Small intestine (tissue), 16 donors: Measurements from ENCODE around the gene GPR34. TPM values are rescaled to one million over a fixed set of nuclear protein-coding genes. Genes with fewer than 3 reads are reported as not detected.
"Not testable (repeated sequence)": the region's sequence is repeated elsewhere in the genome, so short reads cannot be mapped to it uniquely, and the experiment has no call there.

Experiments
- DNase-seq, 2 donors: peaks; one replicate each; pipeline versions ENCODE4 v3.0.0 to v3.0.0-alpha.2; 2013
- FAIRE-seq: peaks from 2 replicates; lab custom pipeline; 2012; peaks lifted over from hg19 to GRCh38; lab: Jason Lieb, UNC
- H3K27ac ChIP-seq, 3 donors: one replicate each; pipeline ENCODE4 v1.5.1; 2013; ENCODE audit warnings: low read length in 2 of 3, mild to moderate bottlenecking in 2 of 3, control low read depth in 1 of 3, inconsistent platforms in 1 of 3, low read depth in 1 of 3, moderate library complexity in 1 of 3
- H3K27me3 ChIP-seq, 3 donors: one replicate each; pipeline ENCODE4 v1.6.1; 2013; ENCODE audit warnings: low read length in 3 of 3, inconsistent platforms in 1 of 3; ENCODE audit not compliant: control insufficient read depth in 3 of 3, insufficient read depth in 3 of 3
- H3K36me3 ChIP-seq, 3 donors: one replicate each; pipeline ENCODE4 v1.6.1; 2013; ENCODE audit warnings: low read length in 3 of 3, inconsistent platforms in 1 of 3, low read depth in 1 of 3, mild to moderate bottlenecking in 1 of 3, moderate library complexity in 1 of 3; ENCODE audit not compliant: control insufficient read depth in 3 of 3, insufficient read depth in 2 of 3
- H3K4me1 ChIP-seq, 3 donors: one replicate each; pipeline ENCODE4 v1.6.1; 2013; ENCODE audit warnings: low read length in 2 of 3, inconsistent platforms in 1 of 3, low read depth in 1 of 3, mild to moderate bottlenecking in 1 of 3, moderate library complexity in 1 of 3; ENCODE audit not compliant: control insufficient read depth in 3 of 3, insufficient read depth in 2 of 3
- H3K4me3 ChIP-seq, 3 donors: one replicate each; pipeline ENCODE4 v1.5.1; 2013; ENCODE audit warnings: low read length in 3 of 3, control low read depth in 1 of 3, inconsistent platforms in 1 of 3, low read depth in 1 of 3, mild to moderate bottlenecking in 1 of 3, moderate library complexity in 1 of 3
- H3K9me3 ChIP-seq, 2 donors: one replicate each; pipeline ENCODE4 v1.6.1; 2013; ENCODE audit warnings: low read depth in 1 of 2, low read length in 1 of 2; ENCODE audit not compliant: control insufficient read depth in 2 of 2, insufficient read depth in 1 of 2
- WGBS, 3 donors: extraction: QIAGEN DNeasy Blood & Tissue Kit; methylation state at CpG; one replicate each; pipeline ENCODE4 v1.1.7; 2013; 5-methylcytosine and 5-hydroxymethylcytosine counted together
- long read RNA-seq, 10 donors: transcript quantifications; one replicate each; lab custom pipeline, GENCODE V29; 2026
- polyA plus RNA-seq, 4 donors: library from polyadenylated mRNA; stranded (reverse) in 3 of 4; unstranded in 1 of 4; fragments of 200-250 nt in 3 of 4; fragments of 120-200 nt in 1 of 4; gene quantifications; one replicate each; pipeline versions ENCODE4 v1.2.1 to v1.2.3, GENCODE V29; 2013
- donor health status: healthy with polysubstance abuse.
- donor health status: control.
- donor health status: control.
- donor health status: Bipolar disorder and iron deficiency.
- donor health status: healthy.

GPR34 gene
- polyA plus RNA-seq = 10 to 100 TPM in 1 of 4 donors, 1 to 10 TPM in 2, under 1 TPM in 1; 0.45 to 10.1 (median 6.8) TPM
- long read RNA-seq, donor 1, transcript GPR34-202 (3 exons, 1,928 nt) = major isoform, 8 of 20 reads
- long read RNA-seq, donor 1, partial matches to known transcripts = 0 of 20 reads
- long read RNA-seq, donor 1, other reads (novel, unspliced or antisense) = 12 of 20 reads
- long read RNA-seq, donor 2, partial matches to known transcripts = 0 of 3 reads
- long read RNA-seq, donor 2, other reads (novel, unspliced or antisense) = 0 of 3 reads
- long read RNA-seq, donor 3 = 0 reads
- long read RNA-seq, donor 4 = 0 reads
- long read RNA-seq, donor 5, partial matches to known transcripts = 0 of 2 reads
- long read RNA-seq, donor 5, other reads (novel, unspliced or antisense) = 0 of 2 reads
- long read RNA-seq, donor 6, partial matches to known transcripts = 0 of 12 reads
- long read RNA-seq, donor 6, other reads (novel, unspliced or antisense) = 11 of 12 reads
- long read RNA-seq, donor 7, partial matches to known transcripts = 0 of 1 reads
- long read RNA-seq, donor 7, other reads (novel, unspliced or antisense) = 0 of 1 reads
- long read RNA-seq, donor 8 = 0 reads
- long read RNA-seq, donor 9, partial matches to known transcripts = 0 of 2 reads
- long read RNA-seq, donor 9, other reads (novel, unspliced or antisense) = 0 of 2 reads
- long read RNA-seq, donor 10, partial matches to known transcripts = 0 of 5 reads
- long read RNA-seq, donor 10, other reads (novel, unspliced or antisense) = 0 of 5 reads

- Histone ChIP-seq H3K27ac (no peak within 1 kb of the TSS), H3K36me3 (peaks cover 0 to 9% (median 0%) of the 10 kb centered on the region in 3 donors), H3K27me3 (no peaks in the 10 kb centered on the region), H3K4me3 (peak within 1 kb of the TSS in 1 of 3 donors; percentile 36), H3K4me1 (no peaks in the 10 kb centered on the region), H3K9me3 (no peaks in the 10 kb centered on the region)
- WGBS, 3 donors = 60 to 79% (median 69%) methylated on average over 8 of the region's 8 CpGs
- FAIRE-seq (peak; percentile 74), DNase-seq (peak in 1 of 2 donors; percentile 29)
These were observed at the start of gene GPR34 for GRCh38 chrX:41688835-41689234. Gene GPR34, plus strand, starts transcription at chrX:41688973. Its CDS starts 6,661 bp downstream, at chrX:41695634.

GRCh38 chrX:41646201-41646600 is 42.6 kb upstream of the GPR34 start:
- 65 to 91% (median 77%) methylated on average over 2 of the region's 2 CpGs for WGBS, 3 donors
- not testable (repeated sequence) for H3K36me3 ChIP-seq, H3K4me3 ChIP-seq, FAIRE-seq, H3K27ac ChIP-seq, DNase-seq, H3K9me3 ChIP-seq, H3K27me3 ChIP-seq, H3K4me1 ChIP-seq

GRCh38 chrX:41653125-41653524 is 35.6 kb upstream of the GPR34 start:
- 87 to 98% (median 97%) methylated on average over 4 of the region's 4 CpGs for WGBS, 3 donors
- H3K9me3 ChIP-seq = peaks cover 0 to 3% of the 10 kb centered on the region in 2 donors
- DNase-seq (no peak), FAIRE-seq (no peak)
- H3K4me1 ChIP-seq = no peaks in the 10 kb centered on the region
- no peak overlapping the region for H3K4me3 ChIP-seq
- no peaks in the 10 kb centered on the region for H3K27me3 ChIP-seq
- no peak overlapping the region for H3K27ac ChIP-seq
- H3K36me3 ChIP-seq = peaks cover 0 to 22% (median 0%) of the 10 kb centered on the region in 3 donors

GRCh38 chrX:41655101-41655500 is 33.7 kb upstream of the GPR34 start:
- Histone ChIP-seq H3K36me3 (peaks cover 0 to 34% (median 0%) of the 10 kb centered on the region in 3 donors), H3K4me3 (no peak overlapping the region), H3K27me3 (no peaks in the 10 kb centered on the region), H3K9me3 (no peaks in the 10 kb centered on the region), H3K4me1 (no peaks in the 10 kb centered on the region), H3K27ac (no peak overlapping the region)
- DNase-seq (peak in 1 of 2 donors; percentile 5), FAIRE-seq (no peak)
- WGBS, 3 donors = 68 to 86% (median 73%) methylated on average over 4 of the region's 4 CpGs

GRCh38 chrX:41655631-41656030 is 33.1 kb upstream of the GPR34 start:
- WGBS, 3 donors = 77 to 92% (median 81%) methylated on average over 4 of the region's 4 CpGs
- no peak for FAIRE-seq
- Histone ChIP-seq H3K27me3 (no peaks in the 10 kb centered on the region), H3K9me3 (no peaks in the 10 kb centered on the region), H3K4me3 (no peak overlapping the region), H3K27ac (no peak overlapping the region), H3K4me1 (no peaks in the 10 kb centered on the region), H3K36me3 (peaks cover 0 to 34% (median 0%) of the 10 kb centered on the region in 3 donors)
- DNase-seq = no peak

- Histone ChIP-seq H3K36me3 (peaks cover 0 to 20% (median 0%) of the 10 kb centered on the region in 3 donors), H3K27ac (no peak overlapping the region), H3K27me3 (no peaks in the 10 kb centered on the region), H3K4me3 (no peak overlapping the region), H3K4me1 (no peaks in the 10 kb centered on the region), H3K9me3 (no peaks in the 10 kb centered on the region)
- 81 to 89% (median 88%) methylated on average over 2 of the region's 2 CpGs for WGBS, 3 donors
- DNase-seq (no peak), FAIRE-seq (no peak)
These were observed 27.2 kb upstream of the GPR34 start for GRCh38 chrX:41661366-41662095.

GRCh38 chrX:41664375-41664901 is 24.3 kb upstream of the GPR34 start:
- DNase-seq (no peak), FAIRE-seq (no peak)
- no peaks in the 10 kb centered on the region for H3K4me1 ChIP-seq
- no peak overlapping the region for H3K27ac ChIP-seq
- H3K36me3 ChIP-seq = peaks cover 0 to 10% (median 0%) of the 10 kb centered on the region in 3 donors
- H3K9me3 ChIP-seq = no peaks in the 10 kb centered on the region
- no peaks in the 10 kb centered on the region for H3K27me3 ChIP-seq
- 68 to 88% (median 87%) methylated on average over 2 of the region's 2 CpGs for WGBS, 3 donors
- no peak overlapping the region for H3K4me3 ChIP-seq

- H3K4me1 ChIP-seq = no peaks in the 10 kb centered on the region
- H3K36me3 ChIP-seq = peaks cover 0 to 7% (median 0%) of the 10 kb centered on the region in 3 donors
- no peak for FAIRE-seq
- no peak for DNase-seq
- no peak overlapping the region for H3K27ac ChIP-seq
- H3K27me3 ChIP-seq = no peaks in the 10 kb centered on the region
- no peaks in the 10 kb centered on the region for H3K9me3 ChIP-seq
- H3K4me3 ChIP-seq = no peak overlapping the region
These were observed 23.9 kb upstream of the GPR34 start for GRCh38 chrX:41664908-41665307.
